ENCODE data around the gene PLK4. TPM values are rescaled to one million over a fixed set of nuclear protein-coding genes. Genes with fewer than 3 reads are reported as not detected.

Gene PLK4
- 7.0 and 15.7 TPM in 2 replicates for total RNA-seq

DNA sequence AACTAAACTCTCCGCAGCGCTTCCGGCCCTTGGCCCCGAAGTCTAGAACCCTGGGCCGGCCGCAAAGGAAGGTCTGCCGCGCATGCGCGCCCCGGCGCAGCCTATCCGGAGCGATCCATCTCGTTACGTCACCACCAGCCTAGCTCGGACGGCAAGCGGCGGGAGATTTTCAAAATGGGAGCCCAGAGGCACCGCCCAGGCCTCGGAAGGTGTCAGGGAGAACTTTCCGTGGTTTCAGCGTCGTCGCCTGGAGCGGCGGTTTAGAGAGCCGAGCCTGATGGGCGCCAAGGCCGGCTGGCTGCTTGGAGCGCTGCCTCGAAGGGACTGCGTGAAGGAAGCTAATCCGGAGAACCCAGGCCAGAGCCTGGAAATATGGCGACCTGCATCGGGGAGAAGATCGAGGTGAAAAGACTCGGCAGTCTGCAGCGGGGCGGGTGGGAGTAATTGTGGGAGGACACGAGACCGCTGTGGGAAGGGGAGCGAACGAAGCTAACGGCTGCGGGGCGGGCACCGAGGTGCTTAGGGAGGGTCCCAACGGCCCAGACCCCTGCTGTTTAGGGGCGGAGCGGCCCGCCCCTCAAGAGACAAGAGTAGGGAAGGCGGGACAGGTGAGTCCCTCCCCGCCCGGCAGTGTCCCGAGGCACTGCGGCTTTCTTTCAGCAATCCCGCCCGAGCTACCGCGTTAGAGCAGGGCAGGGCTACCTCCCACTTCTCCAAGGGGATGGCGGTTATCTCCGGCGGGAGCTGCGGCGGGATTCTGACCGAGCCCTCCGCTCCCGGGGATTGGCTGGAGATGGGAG lies at the start of gene PLK4:
Gene PLK4 (plus strand): TSS at position 131 of the 800 bp plus-strand sequence. CDS start 242 bp downstream, at position 373.

Other genes starting within 250 kb of the PLK4 start
- 2.9 and 4.2 TPM in 2 replicates for gene INTU, start 247.9 kb upstream of the PLK4 start, total RNA-seq
- gene SLC25A31, start 150.5 kb upstream of the PLK4 start, total RNA-seq, result not detected in 2 replicates
- gene HSPA4L, start 98.6 kb upstream of the PLK4 start, total RNA-seq, result 6.5 and 7.0 TPM in 2 replicates
- 15.1 and 17.0 TPM in 2 replicates for gene MFSD8, start 84.3 kb downstream of the PLK4 start, total RNA-seq
- 3.6 and 5.1 TPM in 2 replicates for gene ABHD18, start 84.5 kb downstream of the PLK4 start, total RNA-seq
- gene LARP1B, start 180.4 kb downstream of the PLK4 start, total RNA-seq, result 20.9 and 21.4 TPM in 2 replicates

All from aortic smooth muscle cell (primary cell).